HuH-7 (cell line): ENCODE results near the gene UBXN10.

ENCODE experiments used
- DNase-seq: peaks from one replicate; pipeline ENCODE4 v3.0.0; 2011; ENCODE audit warnings: low spot score

The UBXN10 gene

DNA sequence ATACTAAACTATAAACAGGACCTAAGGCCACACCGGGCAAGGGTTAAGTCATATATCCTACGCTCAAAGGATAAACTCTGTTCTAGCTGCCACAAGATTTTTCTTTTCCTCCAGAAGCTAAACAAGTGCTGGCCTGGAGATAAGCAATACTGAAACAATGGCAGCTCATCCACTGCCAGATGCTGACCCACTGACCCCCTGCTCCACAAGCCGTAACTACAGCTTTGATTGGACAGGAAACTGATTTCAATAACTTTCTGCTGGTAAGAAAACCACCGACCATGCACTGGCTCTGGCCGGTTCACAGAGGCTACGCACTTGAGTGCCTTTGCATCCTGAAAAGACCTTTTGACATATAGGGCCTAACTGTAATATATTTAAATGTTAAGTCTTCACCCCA, 51.8 kb downstream of the UBXN10 start:
- no peak for DNase-seq

- DNase-seq = no peak
Measured at GRCh38 chr1:20240012-20240411, 54.1 kb downstream of the UBXN10 start.

GRCh38 chr1:20242890-20243479, 57.1 kb downstream of the UBXN10 start:
- no peak for DNase-seq
